Posterior cingulate gyrus (tissue), 11 donors: Measurements from ENCODE around the gene PXYLP1.
A peak's percentile ranks its signal among the peaks of the same experiment; 100 is the strongest.

Experiments used
- DNase-seq, 10 donors: peaks; one replicate each; pipeline versions ENCODE4 v3.0.0 to v3.0.0-alpha.2; 2020 to 2021; ENCODE audit warnings: mixed read lengths in 3 of 10
- intact Hi-C: fragments of 100-400 bp; cut with DNase I; formaldehyde crosslinking; loops from one replicate; pipeline ENCODE4 v1.15.1; 2023

The PXYLP1 gene

DNA sequence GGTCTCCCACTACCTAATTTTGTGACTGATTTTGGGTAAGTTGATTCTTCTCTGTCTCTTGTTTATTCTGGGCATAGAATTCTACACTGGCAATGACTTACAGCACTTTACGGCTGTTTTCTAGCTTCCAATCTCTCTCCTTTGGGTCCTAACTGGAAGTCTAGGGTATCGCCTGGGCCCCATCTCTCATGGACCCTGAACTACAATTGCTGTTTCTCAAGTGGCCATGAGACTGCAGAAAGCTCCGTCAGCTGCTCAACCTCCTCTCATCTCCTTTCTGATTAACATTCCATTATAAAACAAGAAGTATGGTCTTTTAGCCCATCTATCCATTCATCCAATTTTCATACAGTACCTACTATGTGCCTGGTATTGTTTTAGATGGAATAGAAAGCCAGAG lies 4.4 kb upstream of the PXYLP1 start:
- DNase-seq, result no peak
- intact Hi-C loops, result no loop called here

DNA sequence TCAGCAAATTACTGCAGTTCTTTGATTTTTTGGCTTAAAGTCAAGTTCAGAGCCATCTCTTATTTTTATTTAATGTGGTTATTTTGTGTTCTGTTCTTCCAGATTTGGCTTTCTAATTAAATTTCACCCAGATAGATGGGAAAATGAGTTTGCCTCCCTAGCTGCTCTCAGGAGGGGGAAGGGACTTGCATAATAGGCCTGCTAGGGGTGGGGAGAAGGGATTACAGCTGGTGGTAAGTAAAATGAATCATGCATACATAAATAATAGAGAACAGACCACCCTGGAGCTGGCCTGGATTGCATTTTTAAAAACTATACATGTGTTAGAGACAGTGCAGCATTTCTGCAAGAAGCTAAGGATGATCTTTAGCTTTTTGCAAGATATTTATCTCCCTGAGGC lies 3.9 kb upstream of the PXYLP1 start:
- intact Hi-C loops, result no loop called here
- DNase-seq, result no peak

DNA sequence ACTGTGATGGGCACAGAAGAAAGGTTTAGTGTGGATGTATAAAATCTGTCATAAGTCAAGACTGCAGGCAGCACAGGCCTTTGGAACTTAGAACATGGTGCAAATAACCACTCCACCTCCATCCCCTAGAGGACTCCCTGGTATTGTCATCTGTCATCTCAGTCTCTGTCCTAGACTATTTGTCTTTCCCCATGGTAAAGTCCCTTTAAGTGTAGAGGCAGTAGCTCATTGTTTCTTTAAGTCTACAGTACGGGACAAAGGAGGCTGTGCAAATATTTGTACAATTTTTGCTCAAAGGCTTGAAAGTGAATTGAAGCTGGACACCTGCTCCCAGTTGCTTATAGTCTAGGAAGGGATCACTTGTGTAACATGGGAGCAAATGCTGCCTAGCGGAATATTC lies 3.2 kb upstream of the PXYLP1 start:
- intact Hi-C loops, result no loop called here
- no peak for DNase-seq

DNA sequence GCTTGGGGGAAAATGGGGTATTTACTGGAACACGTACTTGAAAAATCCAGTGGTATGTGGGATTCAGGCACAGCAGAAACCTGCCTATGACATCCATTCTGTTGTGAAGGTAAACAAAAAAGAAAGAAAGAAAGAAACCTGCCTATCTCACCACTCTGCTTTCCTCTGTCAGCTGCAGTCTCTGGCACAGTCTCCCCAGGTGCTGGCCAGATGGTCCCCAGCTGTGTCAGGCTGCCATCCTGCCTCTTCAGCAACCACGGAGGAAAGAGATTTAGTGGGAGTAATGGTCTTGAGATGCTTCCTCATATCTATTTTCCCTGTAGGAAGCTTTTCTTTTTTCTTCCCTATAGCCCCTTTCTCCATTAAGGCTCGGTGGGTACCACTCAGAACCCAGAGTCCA lies 2.5 kb upstream of the PXYLP1 start:
- intact Hi-C loops, result no loop called here
- no peak for DNase-seq

DNA sequence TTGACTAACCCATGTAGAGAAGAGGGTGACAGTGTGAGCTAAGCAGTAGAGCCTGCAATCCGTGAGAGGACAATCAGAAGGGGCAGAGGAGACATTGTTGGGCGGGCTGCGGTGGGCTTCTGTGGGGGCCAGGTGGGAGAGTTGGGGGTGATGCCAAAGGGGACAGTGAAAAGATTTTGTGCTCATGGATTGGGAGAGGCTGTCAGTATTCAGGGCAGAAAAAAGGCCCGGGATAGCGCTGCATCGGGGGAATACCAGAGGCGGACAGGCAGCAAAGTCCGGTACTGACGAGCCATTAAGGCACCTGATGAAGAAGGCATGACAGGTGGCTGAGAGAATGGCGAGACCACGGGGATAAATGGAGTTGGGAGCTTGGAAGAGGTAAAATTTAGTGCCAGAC lies 1.3 kb upstream of the PXYLP1 start:
- no peak for DNase-seq
- intact Hi-C loops, result loop anchor here (2.0 to 10.0 kb wide), 3 partner anchors 49 to 645 kb away; partner anchors contain the start of gene ATP1B3

DNA sequence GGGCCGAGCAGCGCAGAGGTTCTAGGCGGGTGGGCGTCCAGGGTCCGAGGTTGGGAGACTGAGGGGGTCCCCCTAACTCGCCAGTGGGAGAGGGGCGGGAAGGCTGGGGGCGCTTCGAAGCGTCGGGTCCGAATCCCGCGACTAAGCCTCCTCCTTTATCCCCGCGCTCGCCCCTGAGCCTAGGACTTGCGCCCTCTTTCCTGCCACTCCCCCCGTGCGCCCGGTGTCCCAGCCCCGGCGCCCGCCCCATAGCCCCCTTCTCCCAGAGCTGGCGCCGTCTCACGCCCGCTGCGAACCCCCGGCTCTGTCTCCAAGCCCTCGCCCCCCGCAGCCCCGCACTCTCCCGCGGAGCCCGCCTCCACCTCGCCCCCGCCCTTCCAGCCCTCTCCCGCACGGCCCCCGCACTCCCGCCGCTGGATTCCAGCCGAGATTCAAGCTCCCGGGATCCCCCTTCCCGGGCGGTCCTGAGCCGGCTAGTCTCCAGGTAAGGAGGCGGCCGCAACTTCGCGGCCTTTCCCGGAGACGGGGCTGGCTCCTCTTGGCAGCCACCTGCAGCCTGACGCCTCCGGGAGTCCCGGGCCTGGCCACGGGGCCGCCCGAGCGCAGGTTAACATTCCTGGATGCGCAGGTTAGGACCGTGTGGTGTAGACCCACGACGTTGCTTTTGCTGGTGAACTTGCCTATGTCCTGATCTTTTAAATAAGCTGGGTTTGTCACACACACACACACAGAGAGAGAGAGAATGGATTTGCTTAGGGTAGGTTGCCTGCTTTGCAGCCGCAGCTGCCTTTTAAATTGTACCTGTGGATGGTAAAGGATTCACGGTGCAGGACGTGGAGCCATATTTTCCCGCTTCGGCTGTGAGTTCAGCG lies 563 bp downstream of the PXYLP1 start:
- intact Hi-C loops, result loop anchor here (2.0 to 10.0 kb wide), 3 partner anchors 47 to 643 kb away; partner anchors contain the start of gene ATP1B3
- DNase-seq, result peak in 7 of 10 donors; percentile 21 to 88 (median 43)

DNA sequence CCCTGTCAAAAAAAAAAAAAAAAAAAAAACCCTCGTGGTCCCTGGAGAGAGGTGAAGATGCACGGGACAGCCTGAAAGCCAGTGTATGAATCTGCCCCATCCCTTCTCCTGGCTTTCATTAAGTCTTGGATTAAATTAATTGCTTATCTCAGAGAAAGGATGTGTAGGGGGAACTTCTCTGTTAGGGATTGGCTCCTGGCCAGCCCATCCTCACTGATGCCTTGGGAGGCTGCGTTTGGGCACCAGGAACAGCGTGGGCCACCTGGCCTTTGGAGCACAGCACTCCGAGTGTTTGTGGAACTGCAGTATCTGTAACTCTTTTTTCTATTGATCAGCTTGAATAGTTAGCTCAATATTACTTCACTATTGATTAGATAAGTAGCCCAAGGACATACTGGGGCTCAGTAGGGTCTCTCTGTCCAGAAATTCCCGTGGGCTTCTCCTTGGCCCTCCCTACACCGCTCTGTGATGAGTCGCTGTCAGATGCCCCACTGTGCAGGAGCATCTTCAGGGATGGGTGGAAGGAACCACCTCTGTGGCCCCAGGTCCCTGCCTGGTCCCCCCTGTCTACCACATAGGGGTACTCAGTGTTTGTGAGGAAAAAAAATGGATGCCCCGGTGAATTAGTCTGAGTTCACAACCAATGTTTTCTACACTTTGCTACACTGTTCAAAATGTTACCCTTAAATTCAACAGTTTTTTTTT lies 2.0 kb downstream of the PXYLP1 start:
- intact Hi-C loops, result loop anchor here (5.0 to 10.0 kb wide), 2 partner anchors 74 to 641 kb away; partner anchors contain the start of gene ATP1B3

DNA sequence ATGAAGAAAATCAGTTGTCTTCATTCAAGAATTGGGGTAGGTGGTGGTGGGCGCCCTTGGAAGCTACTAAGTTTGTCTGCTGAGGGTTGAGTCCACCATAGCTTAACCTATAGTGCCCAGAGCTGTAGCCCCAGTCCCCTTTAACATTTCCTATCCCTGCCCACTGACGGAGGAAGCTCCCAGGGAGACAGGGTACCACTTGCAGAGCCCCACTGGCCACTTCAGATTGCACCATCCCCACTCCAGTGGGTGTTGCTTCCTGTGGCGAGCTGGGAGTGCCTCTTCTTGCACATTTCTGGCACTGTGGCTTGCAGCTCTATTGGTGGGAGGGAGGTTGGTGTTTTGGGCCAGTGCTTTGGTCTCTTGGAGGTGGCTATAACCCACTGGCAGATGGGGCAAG lies 2.7 kb downstream of the PXYLP1 start:
- DNase-seq, result no peak
- intact Hi-C loops, result loop anchor here (5.0 to 10.0 kb wide), 2 partner anchors 73 to 641 kb away; partner anchors contain the start of gene ATP1B3

More for the DNA sequence above, 2.0 kb downstream of the PXYLP1 start:
- DNase-seq, result no peak

DNA sequence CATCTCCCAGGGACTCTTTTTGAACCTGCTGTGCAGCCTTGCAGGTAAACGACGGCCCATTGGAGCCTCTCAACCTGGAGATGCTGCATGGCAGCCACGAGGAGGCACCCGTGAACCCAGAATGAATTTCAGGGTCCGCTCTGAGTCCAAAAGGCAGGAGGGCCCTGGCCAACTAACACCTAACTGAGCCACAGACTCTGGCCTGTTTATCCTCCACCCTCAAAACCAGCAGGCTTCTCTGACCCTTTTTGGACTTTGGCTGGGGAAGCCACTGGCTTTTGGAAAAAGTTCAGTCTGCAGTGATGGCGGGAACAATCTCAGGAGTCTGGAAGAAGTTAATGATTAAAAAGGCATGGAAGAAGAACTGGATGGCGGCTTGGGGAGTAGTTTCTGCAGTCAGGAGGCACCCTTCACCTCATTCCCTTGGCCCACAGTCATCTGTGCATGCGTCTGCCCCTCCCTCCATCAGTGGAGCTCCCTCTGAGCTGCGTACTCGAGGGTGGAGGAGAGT lies 4.1 kb downstream of the PXYLP1 start:
- DNase-seq, result no peak
- intact Hi-C loops, result loop anchor here (10.0 kb wide), 1 partner anchor 639 kb away; the partner anchor contains the start of gene ATP1B3

DNA sequence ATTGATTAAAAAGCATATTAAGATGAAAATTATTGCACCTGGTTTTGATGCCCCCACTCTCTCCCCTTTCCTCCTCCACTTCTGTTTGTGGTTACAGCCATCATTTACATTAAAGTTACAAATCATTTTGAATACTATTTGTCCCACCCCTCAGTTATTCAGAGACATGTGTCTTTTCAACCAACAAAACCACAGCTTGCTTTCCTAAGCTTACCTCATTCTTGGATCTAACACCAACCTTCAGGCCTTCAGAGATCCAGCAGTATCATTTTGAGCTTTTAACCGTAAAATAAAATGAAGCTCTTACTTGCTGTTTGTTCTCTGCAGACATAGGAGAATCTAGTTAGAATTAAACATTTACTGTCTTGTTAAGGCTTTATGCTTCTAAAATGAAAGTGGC lies 4.7 kb downstream of the PXYLP1 start:
- intact Hi-C loops, result loop anchor here (10.0 kb wide), 1 partner anchor 638 kb away; the partner anchor contains the start of gene ATP1B3
- no peak for DNase-seq

DNA sequence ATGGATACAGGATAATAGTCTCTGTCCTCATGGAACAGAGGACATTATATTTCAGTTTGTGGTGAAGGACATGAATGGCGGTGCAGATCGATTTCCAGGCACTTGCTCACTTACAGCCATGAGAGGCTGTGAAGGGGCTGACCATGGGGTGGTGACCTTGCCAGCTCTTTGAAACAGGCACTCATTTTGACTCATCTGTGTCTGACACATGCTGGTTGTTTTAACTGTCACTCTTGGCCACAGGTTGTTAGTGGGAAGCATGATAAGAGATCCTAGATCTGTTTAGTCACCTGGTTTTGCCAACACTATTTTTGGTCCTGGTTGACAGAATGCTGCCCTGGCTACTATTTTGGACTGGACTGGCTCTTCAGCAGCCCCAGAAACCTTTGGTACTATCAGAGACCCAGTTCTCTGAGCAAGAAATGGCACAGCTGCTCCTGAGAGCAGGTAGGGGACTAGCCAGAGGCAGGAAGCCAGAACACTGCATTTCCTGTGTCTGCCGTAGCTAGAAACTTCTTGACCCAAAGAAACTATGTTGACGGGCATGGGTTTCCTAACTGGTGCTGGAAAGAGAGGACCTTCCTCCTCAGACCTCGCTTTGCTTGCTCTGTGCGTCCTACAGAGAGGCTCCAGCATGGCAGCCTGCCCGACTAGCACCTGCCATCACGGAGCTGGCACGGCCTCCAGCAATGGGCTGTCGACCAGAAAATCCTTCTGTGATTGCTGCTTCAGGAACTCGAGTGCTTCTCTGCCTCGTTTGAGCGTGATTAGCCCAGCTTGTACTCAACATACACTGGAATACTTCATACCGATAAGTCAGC lies 6.3 kb downstream of the PXYLP1 start:
- intact Hi-C loops, result loop anchor here (10.0 kb wide), 1 partner anchor 637 kb away; the partner anchor contains the start of gene ATP1B3
- peak in 8 of 10 donors; percentile 57 to 95 (median 74) for DNase-seq

DNA sequence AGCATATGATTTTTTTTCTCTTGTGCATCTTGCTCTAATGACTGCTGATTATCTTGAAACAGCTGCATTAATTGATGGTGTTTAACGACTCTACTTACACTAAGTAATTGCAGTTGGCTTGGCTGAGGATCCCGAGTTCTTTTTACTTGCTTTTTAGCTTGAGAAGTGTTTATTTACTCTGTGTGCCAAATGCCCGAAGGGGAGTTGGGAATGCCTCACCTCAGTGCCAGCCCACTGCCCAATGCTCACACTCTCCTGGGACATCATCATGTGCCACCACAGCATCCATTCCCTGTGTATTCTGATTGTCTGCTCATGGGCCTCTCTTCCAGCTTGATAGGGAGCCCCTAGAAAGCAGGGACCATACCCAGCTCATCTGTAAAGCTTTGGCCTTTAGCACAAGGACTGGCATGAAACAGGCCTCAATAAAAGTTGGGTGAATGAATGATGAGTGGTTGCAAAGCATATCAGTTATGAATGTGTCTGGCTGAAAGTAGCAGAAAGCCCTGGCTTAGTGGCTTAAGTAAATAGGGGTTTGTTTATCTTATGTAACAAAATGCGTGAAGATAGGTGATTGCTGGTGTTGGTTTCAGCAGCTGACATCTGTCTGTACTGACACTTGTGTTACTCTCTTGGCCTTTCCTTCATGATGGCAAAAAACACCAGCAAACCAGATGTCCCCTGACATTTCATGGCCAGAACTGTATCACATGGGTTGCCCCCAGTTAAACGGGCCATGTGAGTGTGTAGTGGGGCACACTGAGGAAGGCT lies 8.1 kb downstream of the PXYLP1 start:
- no peak for DNase-seq
- intact Hi-C loops, result loop anchor here (10.0 kb wide), 1 partner anchor 635 kb away; the partner anchor contains the start of gene ATP1B3

DNA sequence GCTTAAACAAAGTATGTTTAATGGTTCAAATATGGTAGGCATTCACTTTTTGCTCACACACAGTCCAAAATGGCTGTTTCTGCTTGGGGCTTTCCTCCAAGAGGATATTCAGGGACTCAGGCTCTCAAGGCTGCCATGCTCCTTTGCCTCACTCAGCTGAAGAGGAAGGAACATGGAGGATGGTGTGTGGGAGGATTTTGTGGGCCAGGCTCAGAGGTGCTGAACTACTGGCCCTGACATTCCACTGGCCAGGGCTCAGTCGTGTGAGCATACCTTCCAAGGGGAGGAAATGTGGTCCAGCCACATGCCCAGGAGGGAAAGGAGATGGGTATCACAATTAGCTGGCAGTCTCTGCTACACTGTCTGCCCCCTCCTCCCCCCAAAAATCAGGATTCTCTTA lies 8.7 kb downstream of the PXYLP1 start:
- DNase-seq, result no peak
- intact Hi-C loops, result no loop called here

DNA sequence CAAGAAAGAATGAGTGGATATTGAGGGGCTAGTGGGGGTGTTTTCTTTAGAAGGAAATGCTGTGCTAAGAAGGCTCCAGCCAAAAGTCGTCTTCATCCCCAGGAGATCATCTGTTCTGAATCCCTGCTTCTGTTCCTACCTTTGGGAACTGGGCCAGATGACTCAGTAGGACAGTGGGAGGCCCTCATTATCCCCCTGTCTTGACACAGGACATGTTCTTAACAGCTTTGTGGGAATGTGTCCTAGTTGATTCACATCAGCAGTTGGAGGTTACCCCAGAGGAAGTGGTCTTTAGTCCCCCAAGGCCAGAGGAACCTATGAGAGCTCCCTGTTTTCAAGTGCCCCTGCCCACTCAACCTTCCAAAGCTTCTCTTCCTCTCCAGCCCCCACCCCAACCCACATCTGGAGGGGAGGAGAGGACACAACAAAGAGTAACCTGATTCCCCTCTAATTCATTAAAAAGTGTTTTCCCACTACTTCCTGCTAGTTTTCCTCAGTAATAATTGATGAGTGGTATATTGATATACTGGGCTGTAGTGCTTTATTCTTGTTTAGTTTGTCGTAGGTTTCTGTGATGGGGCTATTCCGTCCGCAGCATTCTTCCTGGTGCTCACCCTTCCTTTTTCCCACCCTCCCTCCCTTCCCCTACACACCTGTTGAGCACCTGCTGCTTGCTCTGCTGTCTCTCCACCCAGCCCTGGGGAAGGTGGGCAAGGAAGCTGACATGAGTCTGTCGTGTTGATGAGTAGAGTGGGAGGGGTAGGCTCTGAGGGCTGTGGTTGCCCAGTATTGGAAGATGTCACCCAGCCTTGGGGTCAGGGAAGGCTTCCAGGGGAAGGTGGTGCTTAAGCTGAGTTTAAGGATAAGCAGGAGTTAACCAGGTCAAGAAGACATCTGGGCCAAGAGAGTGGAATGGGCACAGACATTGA lies 9.3 kb downstream of the PXYLP1 start:
- intact Hi-C loops, result no loop called here
- no peak for DNase-seq

DNA sequence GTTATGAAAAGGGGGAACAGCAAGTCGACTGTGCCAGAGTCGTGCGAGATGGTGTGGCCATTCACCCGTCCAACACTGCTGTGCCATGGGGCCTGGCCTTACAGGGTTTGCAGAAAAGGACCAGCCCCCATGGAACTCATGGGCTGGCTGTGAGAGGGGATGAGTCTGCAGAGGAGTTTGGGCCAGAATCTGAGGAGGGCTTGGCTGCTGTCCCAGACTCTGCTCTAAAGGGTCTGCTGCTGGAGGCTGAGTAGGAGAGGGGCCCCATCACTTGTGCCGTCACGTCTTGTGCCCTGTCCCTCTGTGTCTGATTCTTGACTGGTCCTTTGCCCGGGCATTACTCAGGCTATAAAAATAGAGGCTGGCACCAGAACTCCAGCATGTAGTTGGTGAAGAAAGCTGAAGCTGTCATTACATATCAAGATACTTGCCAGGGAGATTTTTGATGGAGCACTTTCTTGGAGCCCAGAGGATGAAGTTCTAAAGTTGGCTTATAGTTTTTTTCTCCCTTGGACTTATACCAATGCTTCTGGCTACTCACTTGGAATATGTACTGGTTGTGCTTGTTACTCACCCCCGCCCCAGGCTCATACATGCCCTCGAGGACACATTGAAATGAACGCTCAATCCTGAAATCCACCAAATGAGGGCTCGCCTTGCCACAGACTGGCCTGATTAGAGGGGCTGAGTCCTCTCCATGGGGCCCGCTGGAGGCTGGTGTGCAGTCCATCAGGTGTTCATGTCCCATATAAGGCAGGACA lies 10.2 kb downstream of the PXYLP1 start:
- DNase-seq, result peak in 2 of 10 donors; percentile 34 to 83
- intact Hi-C loops, result no loop called here

DNA sequence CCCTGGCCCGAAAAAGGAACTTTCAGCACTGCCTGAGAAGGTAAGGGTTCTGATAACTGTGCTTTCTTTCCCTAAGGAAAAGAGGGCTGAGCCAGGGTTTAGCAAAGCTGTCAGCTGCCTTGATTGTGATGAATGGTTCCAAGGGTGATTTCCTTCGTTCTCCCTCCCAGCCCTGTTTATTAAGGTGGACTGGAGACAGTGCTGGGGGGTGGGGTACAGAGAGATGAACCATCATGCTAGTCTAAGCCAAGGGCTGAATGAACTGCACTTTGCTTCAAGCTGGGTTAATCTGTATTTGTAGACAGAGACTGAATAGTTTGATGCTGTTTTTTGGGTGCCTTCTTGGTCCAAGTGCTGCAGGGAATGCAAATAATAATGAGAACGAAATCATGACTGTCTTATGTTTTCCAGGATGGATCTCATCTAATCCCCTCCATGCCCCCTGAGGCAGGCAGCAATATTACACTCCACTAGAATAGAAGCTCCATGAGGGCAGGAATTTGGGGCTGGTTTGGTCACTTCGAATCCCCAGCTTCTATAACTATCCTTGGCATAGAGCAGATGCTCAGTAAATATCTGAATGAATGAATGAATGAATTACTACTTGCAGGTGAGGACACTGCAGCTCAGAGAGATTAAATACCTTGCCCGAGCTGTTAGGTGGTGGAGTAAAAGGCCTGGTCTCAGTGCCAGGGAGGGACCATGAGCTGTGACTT lies 10.9 kb downstream of the PXYLP1 start:
- intact Hi-C loops, result no loop called here
- no peak for DNase-seq

DNA sequence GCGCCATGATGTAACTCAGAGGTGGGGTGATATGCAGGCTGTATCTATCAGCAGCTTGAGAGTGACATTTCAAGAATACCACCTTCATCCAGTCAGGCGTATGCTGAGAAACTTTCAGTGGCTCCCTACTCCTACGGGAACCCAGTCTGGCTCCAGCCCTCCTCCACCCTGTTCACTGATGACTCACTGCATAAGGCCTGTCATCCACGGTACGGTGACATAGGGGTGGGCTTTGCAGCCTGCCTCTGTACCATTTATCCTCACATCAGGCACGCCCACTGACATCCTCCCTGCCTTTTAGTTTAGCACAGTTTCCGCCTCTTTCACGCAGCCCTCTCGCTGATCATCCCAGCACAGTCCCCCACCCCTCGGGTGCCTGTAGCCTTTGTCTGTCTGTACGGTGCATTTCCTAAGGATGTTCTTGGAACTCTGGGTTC lies 11.7 kb downstream of the PXYLP1 start:
- intact Hi-C loops, result no loop called here
- peak in 8 of 10 donors; percentile 28 to 92 (median 56) for DNase-seq
